HepG2 (cell line): ENCODE measurements around the gene STK32C. TPM values are rescaled to one million over a fixed set of nuclear protein-coding genes. Genes with fewer than 3 reads are reported as not detected.
A peak's percentile ranks its signal among the peaks of the same experiment; 100 is the strongest.

ENCODE experiments used
- ATF7-NPFF ChIP-seq: sonication (generic); formaldehyde crosslinking; IDR thresholded peaks from 2 replicates; pipeline ENCODE4 v1.8.1; 2023; ENCODE audit warnings: mild to moderate bottlenecking, low read depth, missing genetic modification reagents, moderate library complexity
- CENPBD1 ChIP-seq: sonication (generic); formaldehyde crosslinking; IDR thresholded peaks from 2 replicates; pipeline ENCODE4 v1.8.0; 2022; ENCODE audit warnings: missing genetic modification reagents, low read depth, mild to moderate bottlenecking, borderline replicate concordance
- CERS6 ChIP-seq: sonication (generic); formaldehyde crosslinking; IDR thresholded peaks from 2 replicates; pipeline ENCODE4 v1.5.0; 2020; ENCODE audit warnings: missing genetic modification reagents
- CHCHD3 ChIP-seq: sonication (generic); formaldehyde crosslinking; IDR thresholded peaks from 2 replicates; pipeline ENCODE4 v1.8.0; 2022; ENCODE audit warnings: mild to moderate bottlenecking, missing genetic modification reagents, moderate library complexity
- CREBL2 ChIP-seq: sonication (generic); formaldehyde crosslinking; IDR thresholded peaks from 2 replicates; pipeline ENCODE4 v1.8.1; 2023; ENCODE audit warnings: missing genetic modification reagents, mild to moderate bottlenecking, borderline replicate concordance
- KLF13 ChIP-seq: sonication (generic); formaldehyde crosslinking; IDR thresholded peaks from 2 replicates; pipeline ENCODE4 v1.4.0; 2020; ENCODE audit warnings: mild to moderate bottlenecking, missing genetic modification reagents
- NFRKB ChIP-seq: fragments of 450-650 bp; IDR thresholded peaks from 2 replicates; pipeline ENCODE4 v1.6.1; 2017
- NPAS2 ChIP-seq: sonication (generic); formaldehyde crosslinking; IDR thresholded peaks from 2 replicates; pipeline ENCODE4 v1.8.0; 2022; ENCODE audit warnings: mild to moderate bottlenecking, missing genetic modification reagents, borderline replicate concordance
- NR0B2 ChIP-seq: sonication (generic); formaldehyde crosslinking; IDR thresholded peaks from 2 replicates; pipeline ENCODE4 v1.4.0; 2020; ENCODE audit warnings: mild to moderate bottlenecking, missing genetic modification reagents
- PHF8 ChIP-seq: sonication (generic); formaldehyde crosslinking; IDR thresholded peaks from 2 replicates; pipeline ENCODE4 v1.5.0; 2020; ENCODE audit warnings: missing genetic modification reagents
- PRDM10 ChIP-seq: sonication (generic); formaldehyde crosslinking; IDR thresholded peaks from 2 replicates; pipeline ENCODE4 v1.4.0; 2020; ENCODE audit warnings: low read depth, missing genetic modification reagents
- RBM39 ChIP-seq: fragments of 200-400 bp; formaldehyde crosslinking; IDR thresholded peaks from one replicate; pipeline ENCODE4 v1.6.1; 2018; ENCODE audit warnings: antibody characterized with exemption, mild to moderate bottlenecking, low read depth, low read length; ENCODE audit not compliant: poor library complexity, severe bottlenecking
- STAG1 ChIP-seq: sonication (generic); formaldehyde crosslinking; IDR thresholded peaks from 2 replicates; pipeline ENCODE4 v1.4.0; 2020; ENCODE audit warnings: missing genetic modification reagents
- TERF1 ChIP-seq: sonication (generic); formaldehyde crosslinking; IDR thresholded peaks from 2 replicates; pipeline ENCODE4 v1.8.0; 2022; ENCODE audit warnings: mild to moderate bottlenecking, missing genetic modification reagents, moderate library complexity
- ZGPAT ChIP-seq: IDR thresholded peaks from 2 replicates; pipeline ENCODE4 v1.6.1; 2016; ENCODE audit warnings: mild to moderate bottlenecking
- ZNF331 ChIP-seq: sonication (generic); formaldehyde crosslinking; IDR thresholded peaks from 2 replicates; pipeline ENCODE4 v1.4.0; 2020; ENCODE audit warnings: missing genetic modification reagents
- ZNF556 ChIP-seq: sonication (generic); formaldehyde crosslinking; IDR thresholded peaks from 2 replicates; pipeline ENCODE4 v1.4.0; 2020; ENCODE audit warnings: mild to moderate bottlenecking, missing genetic modification reagents, borderline replicate concordance
- ZNF564 ChIP-seq: sonication (generic); formaldehyde crosslinking; IDR thresholded peaks from 2 replicates; pipeline ENCODE4 v1.8.1; 2023; ENCODE audit warnings: mild to moderate bottlenecking, missing genetic modification reagents
- ZNF644 ChIP-seq: IDR thresholded peaks from 2 replicates; pipeline ENCODE4 v1.6.1; 2016; ENCODE audit warnings: low read depth
- ZSCAN25 ChIP-seq: sonication (generic); formaldehyde crosslinking; IDR thresholded peaks from 2 replicates; pipeline ENCODE4 v1.8.0; 2022; ENCODE audit warnings: mild to moderate bottlenecking, missing genetic modification reagents
- polyA plus RNA-seq, 8 experiments: library from polyadenylated mRNA; depleted of rRNA in 3 of 8; stranded (reverse) in 7 of 8; unstranded in 1 of 8; fragments of >200 nt; fragmentation: Illumina TruSeq in 4 of 8; extraction: Trizol in 4 of 8; gene quantifications; 2 replicates each; pipeline versions ENCODE4 v1.2.1 to v1.2.3, GENCODE V29; 2011 to 2016; ENCODE audit warnings: low read depth in 4 of 8, missing spikeins in 1 of 8, mixed read lengths in 1 of 8; ENCODE audit not compliant: insufficient read depth in 1 of 8
- total RNA-seq, 5 experiments: library from RNA; depleted of rRNA; stranded (reverse); fragments of >200 nt; fragmentation: Illumina TruSeq; extraction: Trizol; gene quantifications; 2 replicates each; pipeline ENCODE4 v1.2.3, GENCODE V29; 2016; ENCODE audit warnings: low read depth in 1 of 5

STK32C gene
- total and polyA plus RNA-seq, 2 of the 13 experiments (the other 11 are each of a cell fraction or from before 2014, with no cell fraction given): 10.9 to 19.4 TPM

GRCh38 chr10:132306864-132307751 is 642 bp downstream of the STK32C start (continued):
- TF ChIP-seq ZSCAN25 (CRISPR knock-in tag) (no peak), CERS6 (CRISPR knock-in tag) (no peak), PHF8 (CRISPR knock-in tag) (peak; percentile 0; the same call in 1 of the 2 replicates), PRDM10 (no peak), NFRKB (no peak), RBM39 (no peak), ZNF564 (CRISPR knock-in tag) (no peak), ZGPAT (CRISPR knock-in tag) (0 out of 2 replicates have a peak, but pooled peaks have one; percentile 30), CENPBD1 (CRISPR knock-in tag) (no peak), ZNF556 (CRISPR knock-in tag) (no peak), NPAS2 (no peak), ATF7-NPFF (CRISPR knock-in tag) (no peak), NR0B2 (CRISPR knock-in tag) (peak; percentile 82; the same call in 1 of the 2 replicates), CHCHD3 (CRISPR knock-in tag) (no peak), CREBL2 (CRISPR knock-in tag) (no peak), ZNF644 (CRISPR knock-in tag) (no peak), TERF1 (CRISPR knock-in tag) (no peak), STAG1 (CRISPR knock-in tag) (peak; percentile 13; the same call in 1 of the 2 replicates), KLF13 (CRISPR knock-in tag) (no peak), ZNF331 (CRISPR knock-in tag) (0 out of 2 replicates have a peak, but pooled peaks have one; percentile 9)
